Stromal cell of bone marrow (primary cell): ENCODE measurements around the gene PSMB7.
"Not testable (repeated sequence)": the region's sequence is repeated elsewhere in the genome, so short reads cannot be mapped to it uniquely, and the experiment has no call there.

ENCODE experiments used
- DNase-seq: peaks from one replicate; pipeline ENCODE4 v3.0.0-alpha.2; 2012; ENCODE audit warnings: low read depth

Gene PSMB7

GRCh38 chr9:124443625-124444024 is 28.4 kb upstream of the PSMB7 start:
- DNase-seq = no peak

- peak; percentile 17 for DNase-seq
Measured at GRCh38 chr9:124442826-124443225, 27.6 kb upstream of the PSMB7 start.

GRCh38 chr9:124442379-124442778 is 27.1 kb upstream of the PSMB7 start:
- no peak for DNase-seq

GRCh38 chr9:124441291-124441690 is 26.0 kb upstream of the PSMB7 start:
- no peak for DNase-seq

- no peak for DNase-seq
Measured at GRCh38 chr9:124440786-124441185, 25.5 kb upstream of the PSMB7 start.

- no peak for DNase-seq
Measured at GRCh38 chr9:124439686-124440243, 24.5 kb upstream of the PSMB7 start.

GRCh38 chr9:124439086-124439485 is 23.8 kb upstream of the PSMB7 start:
- no peak for DNase-seq

- DNase-seq = no peak
Measured at GRCh38 chr9:124438091-124438490, 22.8 kb upstream of the PSMB7 start.

- DNase-seq = no peak
Measured at GRCh38 chr9:124437086-124437485, 21.8 kb upstream of the PSMB7 start.

GRCh38 chr9:124436320-124436719 is 21.1 kb upstream of the PSMB7 start:
- no peak for DNase-seq

GRCh38 chr9:124429530-124429867 is 14.3 kb upstream of the PSMB7 start:
- DNase-seq = no peak

- DNase-seq = no peak
Measured at GRCh38 chr9:124428751-124429529, 13.7 kb upstream of the PSMB7 start.

- no peak for DNase-seq
Measured at GRCh38 chr9:124427281-124427680, 12.0 kb upstream of the PSMB7 start.

GRCh38 chr9:124426361-124426760 is 11.1 kb upstream of the PSMB7 start:
- DNase-seq = no peak

- DNase-seq = not testable (repeated sequence)
Measured at GRCh38 chr9:124425733-124426132, 10.5 kb upstream of the PSMB7 start.

GRCh38 chr9:124423591-124423990 is 8.3 kb upstream of the PSMB7 start:
- DNase-seq = no peak

- no peak for DNase-seq
Measured at GRCh38 chr9:124423155-124423554, 7.9 kb upstream of the PSMB7 start.

- no peak for DNase-seq
Measured at GRCh38 chr9:124420991-124421543, 5.8 kb upstream of the PSMB7 start.

GRCh38 chr9:124419832-124420489 is 4.7 kb upstream of the PSMB7 start:
- DNase-seq = no peak

GRCh38 chr9:124415852-124416484 is 726 bp upstream of the PSMB7 start:
- no peak for DNase-seq

- DNase-seq = no peak
Measured at GRCh38 chr9:124414612-124415011, 630 bp downstream of the PSMB7 start.

- no peak for DNase-seq
Measured at GRCh38 chr9:124412228-124412575, 3.0 kb downstream of the PSMB7 start.
